GM21360 (cell line): ENCODE data around the gene ITSN2.
A peak's percentile ranks its signal among the peaks of the same experiment; 100 is the strongest.

ENCODE experiments used
- ATAC-seq: cut with Tn5 transposase; IDR thresholded peaks from one replicate; pipeline ENCODE4 v1.9.1; 2021; ENCODE audit warnings: mild to moderate bottlenecking, moderate library complexity; ENCODE audit not compliant: unreplicated experiment

Gene ITSN2

DNA sequence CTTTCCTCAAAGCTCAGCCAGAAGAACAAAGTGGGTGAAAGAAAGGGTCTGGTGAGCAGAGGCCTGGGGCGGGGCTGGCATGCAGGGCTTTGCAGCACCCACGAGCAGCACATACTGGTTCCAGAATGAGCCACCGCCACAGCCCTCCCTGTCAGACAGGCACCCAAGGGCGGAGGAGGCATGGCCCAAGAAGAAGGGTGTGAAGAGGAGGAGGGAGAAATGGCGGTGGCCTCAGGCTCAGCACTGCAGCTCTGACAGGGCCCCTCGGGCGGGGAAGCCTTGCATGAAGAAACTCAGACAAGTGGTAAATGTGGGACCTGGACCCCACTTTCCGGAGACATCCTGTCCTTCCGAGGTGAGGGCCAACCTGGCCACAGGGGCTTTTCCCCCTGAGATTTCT, 169.8 kb downstream of the ITSN2 start:
- no peak for ATAC-seq

DNA sequence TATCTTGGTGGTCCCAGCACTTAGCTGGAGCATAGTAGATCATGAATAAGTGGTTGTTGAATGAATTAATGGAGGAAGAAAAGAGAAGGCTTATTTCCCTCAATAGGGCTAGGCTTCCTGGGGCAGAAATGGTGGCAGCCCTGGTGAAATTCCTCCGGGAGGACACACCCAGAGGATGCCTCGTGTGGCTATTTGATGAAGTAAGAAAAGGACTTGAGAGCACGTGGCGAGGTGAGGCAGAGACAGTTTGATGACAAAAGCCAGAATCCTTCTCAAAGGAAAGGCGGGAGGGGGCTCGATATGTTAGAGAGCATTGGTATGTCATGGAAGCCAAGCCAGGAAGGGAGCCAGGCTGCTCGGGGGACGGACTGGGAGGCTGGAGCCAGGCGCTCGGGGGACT, 170.8 kb downstream of the ITSN2 start:
- no peak for ATAC-seq

DNA sequence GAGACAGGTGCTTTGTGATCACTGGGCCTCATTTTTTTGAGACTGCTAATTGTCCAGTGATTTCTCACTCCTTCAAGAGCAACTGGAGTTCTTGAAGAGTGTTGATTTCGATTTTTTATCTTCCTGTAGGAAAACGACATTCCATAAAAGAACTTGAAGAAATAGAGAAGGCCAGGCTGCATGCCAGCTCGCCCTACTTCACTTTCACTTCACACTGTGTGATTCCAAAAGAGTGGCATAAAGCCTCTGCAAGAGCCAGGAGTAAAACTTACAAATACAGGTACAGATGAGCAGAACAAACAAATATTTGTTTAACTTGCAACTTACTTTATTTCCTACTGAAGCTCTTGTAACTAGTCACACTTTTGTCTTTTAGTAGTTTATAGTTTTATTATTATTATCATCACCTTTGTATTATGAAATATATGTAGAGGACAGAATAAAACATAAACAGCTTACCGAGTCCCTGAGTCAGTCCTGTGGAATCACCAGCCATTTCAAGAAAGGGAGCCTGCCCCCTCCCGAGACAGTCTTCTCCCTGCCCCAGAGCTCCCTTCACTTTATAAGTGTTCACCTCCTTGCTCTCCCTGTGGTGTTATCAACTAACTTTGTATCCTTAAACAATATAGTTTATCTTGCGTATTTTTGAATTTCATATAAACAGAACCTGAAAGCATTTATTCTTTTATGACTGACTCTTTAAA, 176.8 kb downstream of the ITSN2 start:
- no peak for ATAC-seq

DNA sequence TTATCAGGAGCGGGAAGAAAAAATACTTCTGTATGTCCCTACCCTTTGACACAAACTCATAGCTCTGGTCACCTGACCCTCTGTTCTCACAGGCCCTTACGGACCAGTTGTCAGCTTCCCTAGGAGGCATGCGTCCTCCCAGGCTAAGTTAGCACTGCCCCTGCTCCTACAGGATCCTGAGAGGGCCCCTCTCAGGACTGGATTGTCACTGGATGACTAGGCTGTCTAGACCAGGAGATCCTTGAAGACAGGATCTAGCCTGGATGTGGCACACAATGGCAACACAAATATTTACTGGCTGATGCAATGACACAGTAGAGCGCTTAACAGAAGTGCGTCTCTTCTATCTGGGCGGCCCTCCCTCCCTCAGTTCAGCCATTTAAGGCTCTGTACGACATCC, 177.8 kb downstream of the ITSN2 start:
- no peak for ATAC-seq

DNA sequence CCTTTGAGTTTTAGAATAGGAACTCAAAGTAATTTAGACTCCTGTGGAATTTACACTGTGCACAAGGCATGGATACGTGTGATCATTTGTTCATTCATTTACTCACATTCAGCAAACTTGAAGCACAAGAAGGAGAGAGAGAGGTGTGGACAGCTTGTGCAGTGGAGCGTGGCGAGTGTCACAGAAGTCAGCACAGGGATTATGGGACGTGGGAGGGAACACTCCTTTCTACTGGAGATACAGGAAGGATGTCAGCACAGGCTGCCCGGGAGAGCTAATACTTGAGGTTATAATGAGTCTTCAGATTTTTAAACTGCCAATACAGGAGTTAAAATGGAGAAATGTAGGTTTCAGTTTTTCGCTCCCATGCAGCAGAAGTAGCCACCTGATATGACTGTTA, 178.5 kb downstream of the ITSN2 start:
- ATAC-seq = no peak

DNA sequence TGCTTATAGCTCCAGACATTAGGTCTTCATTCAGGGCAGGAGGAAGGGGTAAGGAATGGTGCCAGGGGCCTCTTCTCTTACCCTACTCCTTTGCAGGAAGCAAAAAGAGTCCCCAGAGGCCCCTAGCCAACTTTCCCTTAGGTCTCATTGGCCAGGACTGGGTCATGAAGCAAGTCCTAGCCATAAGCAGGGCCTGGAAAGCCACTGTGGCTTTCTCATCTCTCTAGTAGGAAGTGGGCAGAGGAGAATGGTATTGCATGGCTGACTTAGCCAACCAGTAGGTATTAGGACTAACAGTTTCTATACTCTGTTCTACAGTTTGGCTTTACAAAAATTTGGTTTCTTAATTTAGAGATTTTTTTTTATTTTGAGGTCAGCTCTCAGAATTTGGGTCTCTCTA, 180.7 kb downstream of the ITSN2 start:
- ATAC-seq = no peak

DNA sequence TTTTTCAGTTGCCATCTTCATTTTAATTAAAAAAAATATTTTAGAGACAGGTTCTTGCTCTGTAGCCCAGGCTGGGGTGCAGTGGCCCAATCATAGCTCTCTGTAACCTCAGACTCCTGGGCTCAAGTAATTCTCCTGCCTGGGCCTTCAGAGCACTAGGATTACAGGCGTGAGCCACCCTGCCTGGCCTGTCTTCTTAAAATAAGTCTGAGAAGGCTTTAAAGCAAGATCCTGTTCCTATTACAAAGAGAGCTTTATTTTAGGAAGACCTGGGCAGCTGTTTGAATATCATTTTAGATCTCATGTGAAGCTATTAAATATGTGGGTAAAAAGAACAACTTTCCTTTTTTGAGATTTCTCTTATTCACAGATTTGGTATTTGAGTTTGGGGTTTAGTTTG, 184.0 kb downstream of the ITSN2 start:
- no peak for ATAC-seq

DNA sequence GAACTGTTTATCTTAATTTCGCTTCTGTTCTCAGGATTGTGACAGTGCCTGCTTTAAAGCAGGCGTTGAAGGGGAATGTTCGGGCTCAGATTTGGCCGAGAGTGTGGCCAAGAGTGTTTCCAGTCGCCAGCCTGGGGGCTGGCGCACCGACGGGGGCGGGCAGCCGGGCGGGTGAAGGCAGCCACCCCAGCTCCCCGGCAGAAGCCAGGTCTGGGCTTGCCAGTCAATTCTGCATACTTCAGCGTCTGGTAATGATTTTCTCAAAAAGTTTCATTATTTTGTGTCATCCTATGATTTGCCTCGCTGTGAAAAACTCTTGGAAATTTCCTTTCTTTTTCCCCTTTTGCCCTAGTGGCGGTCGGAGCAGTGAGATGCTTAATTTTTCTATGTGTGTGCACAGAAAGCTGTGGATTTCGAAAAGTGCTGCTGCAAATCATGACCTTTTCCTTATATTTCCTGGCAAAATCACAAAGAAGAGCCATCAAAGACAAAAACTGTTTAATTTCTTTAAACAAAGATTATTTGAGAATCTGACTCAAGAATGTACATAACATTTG, 184.6 kb downstream of the ITSN2 start:
- no peak for ATAC-seq

DNA sequence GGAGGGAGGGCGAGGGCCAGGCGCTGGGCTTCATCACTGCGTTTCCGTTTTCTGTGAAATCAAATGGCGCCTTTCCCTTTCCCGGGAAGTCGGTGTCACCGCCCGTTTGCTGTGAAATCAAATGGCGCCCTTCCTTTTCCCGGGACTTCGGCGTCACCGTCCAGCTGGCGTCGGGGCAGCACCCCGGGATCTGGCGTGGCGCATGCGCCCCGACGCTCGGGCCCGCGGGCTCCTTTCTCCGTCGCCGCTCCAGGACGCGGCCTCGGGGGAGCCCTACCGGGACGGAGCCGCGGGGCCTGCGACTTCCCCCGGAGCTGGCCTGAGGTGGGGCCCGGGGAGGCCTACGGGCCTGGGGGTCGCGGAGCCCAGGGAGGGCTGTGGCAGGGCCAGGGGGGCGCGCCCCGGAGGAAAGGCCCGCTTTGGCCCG, 185.5 kb downstream of the ITSN2 start, which contains the start of gene FAM228A:
Gene FAM228A, plus strand, starts transcription at position 203 of the 427 bp plus-strand sequence. CDS start 428 bp downstream, outside the sequence.
- ATAC-seq = no peak

DNA sequence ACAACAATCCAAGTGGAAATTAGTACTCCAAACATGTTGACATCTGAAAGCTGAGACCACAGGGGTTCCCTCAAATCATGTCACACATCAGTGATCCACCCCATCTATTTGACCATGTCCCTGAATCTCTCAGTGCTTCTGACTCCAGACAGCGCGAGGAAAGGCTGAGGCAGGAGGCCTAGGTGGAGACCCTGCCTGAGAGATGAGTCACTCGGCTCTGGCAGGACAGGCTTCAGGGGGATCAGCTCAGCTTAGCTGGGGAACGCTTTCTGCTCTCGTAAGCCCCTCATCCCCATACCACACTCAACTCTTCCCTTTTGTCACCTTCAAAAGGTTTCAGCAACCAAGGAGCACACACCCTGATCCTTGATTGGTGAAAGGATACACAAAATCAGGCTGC, 191.3 kb downstream of the ITSN2 start:
- no peak for ATAC-seq

DNA sequence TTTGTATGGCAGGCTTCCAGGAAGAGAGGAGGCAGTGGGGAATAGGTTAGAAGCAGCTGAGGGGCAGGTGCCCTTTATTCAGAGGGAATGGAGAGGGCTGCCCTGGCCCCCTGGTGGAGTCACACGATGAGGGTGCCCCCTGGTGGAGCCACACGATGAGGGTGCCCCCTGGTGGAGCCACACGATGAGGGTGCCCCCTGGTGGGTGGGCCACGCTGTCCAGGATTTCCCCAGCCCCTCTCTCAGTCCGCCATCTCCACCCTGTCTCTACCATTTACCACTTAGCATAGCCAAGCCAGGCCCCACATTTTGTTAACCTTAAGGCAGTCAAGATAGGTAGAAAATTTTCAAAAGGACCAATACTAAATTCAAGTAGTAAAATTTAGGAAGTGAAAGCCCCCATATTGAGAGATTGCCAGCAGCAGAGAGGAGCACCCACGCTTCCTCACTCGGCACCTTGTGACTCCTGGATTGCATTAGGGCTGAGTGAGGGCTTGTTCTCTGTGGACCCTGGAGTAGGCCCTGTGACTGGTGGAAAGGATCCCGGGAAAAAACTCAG, 195.8 kb downstream of the ITSN2 start:
- ATAC-seq = peak; percentile 72

DNA sequence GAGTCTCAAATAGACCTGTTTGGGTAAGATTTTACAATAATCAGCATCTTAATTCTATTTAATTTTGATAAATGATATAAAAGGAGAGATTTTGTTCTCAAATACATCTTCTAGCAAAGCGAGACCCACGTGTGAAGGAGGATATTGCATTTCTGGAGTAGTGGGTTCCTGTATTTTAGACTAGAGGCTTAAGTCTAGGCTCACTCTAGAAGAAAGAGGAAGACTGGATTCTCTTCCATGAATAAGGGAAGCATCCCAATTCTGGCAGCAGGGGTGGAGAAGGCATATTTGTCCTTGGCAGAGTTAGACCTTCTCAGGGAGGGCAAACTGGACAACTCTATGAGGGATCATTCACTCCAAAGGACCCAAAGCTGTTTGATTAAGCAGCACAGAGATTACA, 196.7 kb downstream of the ITSN2 start:
- no peak for ATAC-seq

DNA sequence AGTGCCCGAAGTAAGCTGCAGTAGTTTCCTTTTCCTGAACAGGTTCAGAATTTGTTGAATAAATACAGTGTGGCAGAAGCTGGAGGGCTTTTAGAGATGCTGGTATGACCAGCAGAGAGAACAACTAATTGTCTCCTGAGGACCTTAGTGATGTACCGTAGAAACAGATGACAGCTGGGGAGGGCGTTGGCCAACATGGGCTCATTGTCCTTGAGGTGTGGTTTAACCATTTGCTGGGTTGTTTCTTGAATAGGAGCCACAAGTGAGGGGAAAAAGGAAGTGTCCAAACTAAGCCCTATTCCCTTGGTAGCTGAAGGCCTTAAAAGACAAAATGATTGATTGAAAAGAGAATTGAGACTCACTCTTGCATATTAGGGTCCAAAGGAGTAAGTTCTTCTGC, 197.2 kb downstream of the ITSN2 start:
- no peak for ATAC-seq

DNA sequence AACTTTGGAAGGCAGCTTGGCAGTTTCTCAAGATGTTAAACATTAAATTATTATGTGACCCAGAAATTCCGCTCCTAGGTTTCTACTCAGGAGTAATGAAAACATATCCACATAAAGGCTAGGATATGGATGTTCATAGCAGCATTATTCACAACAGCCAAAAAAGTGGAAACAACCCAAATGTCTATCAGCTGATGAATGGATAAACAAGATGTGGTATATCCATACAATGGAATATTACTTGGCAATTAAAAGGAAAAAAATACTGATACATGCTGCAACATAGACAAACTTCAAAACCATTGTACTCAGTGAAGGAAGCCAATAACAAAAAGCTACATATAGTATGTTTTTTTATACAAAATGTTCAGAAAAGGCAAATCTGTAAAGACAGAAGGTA, 197.8 kb downstream of the ITSN2 start:
- ATAC-seq = no peak

DNA sequence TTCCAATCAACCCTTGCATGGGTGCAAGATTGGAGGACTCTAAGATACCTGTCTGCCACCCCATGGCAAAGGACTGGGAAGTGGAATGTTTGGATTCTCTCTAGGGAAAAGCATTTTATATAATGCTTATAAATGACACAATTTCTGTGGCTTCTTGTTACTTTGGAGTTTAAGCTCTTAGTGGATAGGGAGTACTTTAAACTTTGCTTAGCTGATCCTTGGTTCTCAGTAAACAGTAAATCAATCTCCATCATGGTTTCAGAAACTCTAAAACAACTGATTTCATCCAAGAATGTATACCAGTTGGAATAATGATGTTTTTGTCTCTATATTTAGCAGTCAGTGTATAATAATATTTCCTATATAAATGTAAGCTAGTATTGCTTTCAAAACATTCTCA, 199.6 kb downstream of the ITSN2 start:
- ATAC-seq = no peak

DNA sequence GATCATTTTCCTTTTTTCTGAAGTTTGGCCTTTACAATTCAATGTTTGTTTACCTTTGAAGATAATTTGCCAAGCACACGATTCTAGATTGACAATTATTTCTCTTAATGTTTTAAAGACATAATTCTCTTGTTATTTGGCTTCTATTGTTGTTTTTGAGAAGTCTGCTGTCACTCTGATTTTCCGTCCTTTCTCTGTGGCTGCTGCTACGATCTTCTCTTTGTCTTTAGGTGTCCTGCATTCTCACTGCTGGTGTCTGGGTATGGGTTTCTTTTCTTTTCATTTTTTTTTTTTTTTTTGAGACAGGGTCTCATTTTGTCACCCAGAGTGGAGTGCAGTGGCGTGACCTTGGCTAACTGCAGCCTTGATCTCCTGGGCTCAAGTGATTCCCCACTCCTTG, 200.6 kb downstream of the ITSN2 start:
- no peak for ATAC-seq

DNA sequence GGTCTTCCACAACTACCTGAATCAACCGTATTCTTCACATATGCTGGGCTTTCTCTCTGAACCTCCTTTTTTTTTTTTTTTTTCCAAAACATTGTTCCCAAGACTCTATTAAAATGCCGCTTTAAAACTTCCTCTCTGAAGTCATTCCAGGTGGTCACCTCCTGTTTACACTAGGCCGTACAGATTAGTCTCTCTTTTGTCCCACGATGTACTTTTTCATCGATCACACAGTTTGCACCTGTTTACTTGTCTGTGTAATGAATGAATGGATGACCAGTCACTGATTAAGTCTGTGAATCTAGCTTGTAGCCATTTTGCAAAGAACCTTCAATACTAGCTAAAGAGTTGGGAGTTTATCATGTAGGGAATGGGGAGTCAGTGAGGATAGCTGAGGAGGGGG, 202.2 kb downstream of the ITSN2 start:
- no peak for ATAC-seq

DNA sequence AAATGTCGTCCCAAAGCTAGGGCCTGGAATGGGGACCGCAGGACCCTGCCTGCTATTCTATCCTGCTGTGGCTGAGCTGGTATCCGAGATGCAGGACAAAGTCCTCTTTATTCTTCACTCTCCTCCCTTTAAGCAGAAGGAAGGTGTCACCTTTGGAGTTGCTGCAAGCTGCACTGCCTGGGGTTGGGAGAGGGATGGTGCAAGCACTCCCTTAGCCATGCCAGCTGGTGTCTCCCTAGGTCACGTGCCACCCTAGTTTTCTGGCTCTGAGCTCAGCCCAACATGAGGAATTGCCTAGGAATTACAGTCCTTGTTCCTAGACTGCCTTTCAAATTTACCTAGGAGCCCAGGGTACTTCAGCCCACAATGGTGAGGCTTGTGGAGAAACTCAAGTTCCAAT, 206.9 kb downstream of the ITSN2 start:
- no peak for ATAC-seq
